Measurements from ENCODE around the gene ZNF622. TPM values are rescaled to one million over a fixed set of nuclear protein-coding genes. Genes with fewer than 3 reads are reported as not detected.

The ZNF622 gene
- total and polyA plus RNA-seq, 7 donors: 22.8 to 40.8 (median 27.8) TPM

Other genes with a start within 250 kb of the ZNF622 start
- 10 to 100 TPM; 10.8 to 14.6 (median 12.6) TPM for gene RETREG1, start 151.2 kb upstream of the ZNF622 start, total RNA-seq
- gene RETREG1, start 151.2 kb upstream of the ZNF622 start, polyA plus RNA-seq: 10 to 100 TPM; 15.0 to 21.2 (median 16.2) TPM

Measured in sigmoid colon (tissue), 7 donors.